NCI-H1436 (cell line): ENCODE results near the gene KRT36.

ENCODE experiments used
- DNase-seq: peaks from one replicate; lab custom pipeline; 2025; lab: John Stamatoyannopoulos, UW

KRT36 gene

DNA sequence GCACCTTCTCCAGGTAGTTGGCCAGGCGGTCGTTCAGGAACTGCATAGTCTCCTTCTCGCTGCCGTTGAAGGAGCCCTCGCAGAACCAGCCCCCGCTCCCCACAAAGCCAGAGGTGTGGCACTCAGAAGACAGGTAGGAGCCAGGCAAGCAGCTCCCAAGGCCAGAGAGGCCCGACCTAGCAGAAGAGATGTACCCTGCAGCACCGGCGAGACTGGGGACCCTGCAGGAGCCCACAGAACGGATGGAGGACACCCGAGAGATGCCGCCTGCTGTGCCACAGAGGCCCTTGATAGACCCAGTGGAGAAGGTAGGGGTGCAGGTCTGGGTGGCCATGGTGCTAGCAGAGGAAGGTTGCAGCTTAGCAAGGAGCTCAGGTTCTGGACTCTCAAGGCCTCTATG lies at the start of gene KRT36:
TSS of gene KRT36 (minus strand) at position 380 of the 400 bp plus-strand sequence. CDS start at position 334, 46 bp downstream.
- no peak for DNase-seq

DNA sequence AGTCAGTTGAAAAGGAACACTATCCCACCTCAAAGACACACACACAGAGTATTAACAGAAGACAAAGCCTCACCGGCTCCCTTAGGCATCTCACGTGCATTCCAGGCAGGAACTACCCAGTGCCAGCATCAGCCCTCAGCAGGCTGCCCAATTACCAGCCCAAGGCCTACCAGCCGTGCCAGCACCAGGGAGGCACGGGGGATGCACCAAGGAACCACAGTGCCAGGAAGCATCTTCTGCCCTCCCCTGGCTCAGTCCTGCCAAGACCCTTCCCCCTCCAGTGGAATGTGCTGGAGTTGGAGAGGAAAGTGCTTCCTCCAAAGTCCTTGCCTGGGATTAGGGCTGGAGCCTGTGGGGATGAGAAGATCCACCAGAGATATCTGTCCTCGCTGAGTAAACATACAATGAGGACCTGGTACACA lies 49.4 kb upstream of the KRT36 start:
- no peak for DNase-seq

DNA sequence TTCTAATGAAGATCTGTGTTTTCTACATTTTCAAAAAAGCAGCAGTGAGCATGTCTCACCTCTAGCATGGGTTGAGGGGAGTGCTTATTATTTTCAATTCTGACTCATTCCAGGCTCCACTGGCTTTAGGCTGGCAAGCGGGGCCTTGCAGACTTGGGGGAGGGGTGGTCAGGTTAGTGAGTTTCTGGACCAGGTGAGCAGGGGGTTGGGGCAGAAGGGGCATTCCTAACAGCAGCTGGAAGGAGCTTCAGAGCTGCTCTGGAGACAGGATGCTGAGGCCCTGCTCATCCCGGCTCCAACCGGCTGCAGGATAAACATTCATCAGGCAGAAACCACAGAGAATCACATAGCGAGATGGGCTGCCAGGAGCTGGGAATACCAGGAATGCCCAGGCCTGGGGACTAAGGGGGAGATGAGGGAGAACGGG lies 48.9 kb upstream of the KRT36 start:
- DNase-seq = no peak

GRCh38 chr17:41537990-41538389 lies 48.3 kb upstream of the KRT36 start:
- DNase-seq = no peak

GRCh38 chr17:41537614-41537954 lies 47.9 kb upstream of the KRT36 start:
- no peak for DNase-seq

- no peak for DNase-seq
Observed at GRCh38 chr17:41536741-41537613, 47.3 kb upstream of the KRT36 start.

DNA sequence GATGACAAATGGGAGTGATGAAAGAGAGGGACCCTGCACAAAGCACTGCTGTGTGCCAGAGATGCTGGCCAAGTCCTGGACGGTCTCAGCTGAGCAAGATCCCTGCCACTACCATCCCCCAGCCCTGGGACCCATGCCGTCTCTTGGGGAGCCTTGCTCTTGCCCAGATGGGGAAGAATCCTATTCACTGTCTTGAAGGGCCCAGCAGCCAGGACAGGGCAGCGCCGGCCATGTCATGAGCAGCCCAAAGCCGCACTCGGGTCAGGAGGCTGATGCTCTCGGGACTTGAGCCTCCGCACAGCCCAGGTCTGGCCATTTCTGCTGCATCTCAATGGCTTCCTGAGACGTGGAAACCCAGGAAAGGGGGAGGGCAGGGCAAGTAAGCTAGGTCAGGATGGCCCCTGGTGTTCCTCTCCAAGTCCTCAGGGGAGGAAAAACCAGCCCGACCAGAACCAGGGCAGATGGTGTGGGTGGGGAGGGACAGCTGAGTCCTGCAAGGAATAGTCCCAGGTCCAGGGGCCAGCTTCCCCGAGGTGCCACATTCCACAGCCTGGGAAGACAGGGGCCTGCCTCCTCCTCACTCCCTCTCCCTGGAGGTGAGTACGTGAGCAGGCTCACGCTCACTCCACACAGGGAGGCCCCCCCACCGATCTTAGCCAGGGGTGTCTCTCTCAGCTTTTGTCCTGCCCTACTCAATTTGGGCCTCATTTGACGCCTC lies 46.2 kb upstream of the KRT36 start:
- no peak for DNase-seq

GRCh38 chr17:41534899-41535546 lies 45.3 kb upstream of the KRT36 start:
- no peak for DNase-seq

GRCh38 chr17:41533613-41534012 lies 43.9 kb upstream of the KRT36 start:
- DNase-seq = no peak

DNA sequence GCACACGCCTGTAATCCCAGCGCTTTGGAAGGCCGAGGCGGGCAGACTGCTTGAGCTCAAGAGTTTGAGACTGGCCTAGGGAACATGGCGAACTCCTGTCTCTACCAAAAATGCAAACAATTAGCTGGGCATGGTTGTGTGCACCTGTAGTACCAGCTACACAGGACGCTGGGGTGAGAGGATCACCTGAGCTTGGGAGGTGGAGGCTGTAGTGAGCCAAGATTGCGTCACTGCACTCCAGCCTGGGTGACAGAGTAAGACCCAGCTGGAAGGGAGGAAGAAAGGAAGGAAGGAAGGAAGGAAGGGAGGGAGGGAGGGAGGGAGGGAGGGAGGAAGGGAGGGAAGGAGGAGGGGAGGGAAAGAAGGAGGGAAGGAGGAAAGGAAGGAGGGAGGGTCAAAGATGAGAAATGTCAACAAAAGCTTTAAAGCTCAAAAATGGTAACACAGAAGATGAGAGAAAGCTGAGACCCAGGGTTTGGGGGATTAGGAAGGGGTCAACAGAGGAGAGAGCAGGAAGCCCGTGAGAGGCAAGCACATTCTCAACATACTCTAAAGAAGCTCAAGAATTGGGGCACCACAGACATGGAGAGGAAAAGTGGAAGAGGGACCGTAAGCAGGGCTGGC lies 43.3 kb upstream of the KRT36 start:
- no peak for DNase-seq

- no peak for DNase-seq
Observed at GRCh38 chr17:41531993-41532392, 42.3 kb upstream of the KRT36 start.

DNA sequence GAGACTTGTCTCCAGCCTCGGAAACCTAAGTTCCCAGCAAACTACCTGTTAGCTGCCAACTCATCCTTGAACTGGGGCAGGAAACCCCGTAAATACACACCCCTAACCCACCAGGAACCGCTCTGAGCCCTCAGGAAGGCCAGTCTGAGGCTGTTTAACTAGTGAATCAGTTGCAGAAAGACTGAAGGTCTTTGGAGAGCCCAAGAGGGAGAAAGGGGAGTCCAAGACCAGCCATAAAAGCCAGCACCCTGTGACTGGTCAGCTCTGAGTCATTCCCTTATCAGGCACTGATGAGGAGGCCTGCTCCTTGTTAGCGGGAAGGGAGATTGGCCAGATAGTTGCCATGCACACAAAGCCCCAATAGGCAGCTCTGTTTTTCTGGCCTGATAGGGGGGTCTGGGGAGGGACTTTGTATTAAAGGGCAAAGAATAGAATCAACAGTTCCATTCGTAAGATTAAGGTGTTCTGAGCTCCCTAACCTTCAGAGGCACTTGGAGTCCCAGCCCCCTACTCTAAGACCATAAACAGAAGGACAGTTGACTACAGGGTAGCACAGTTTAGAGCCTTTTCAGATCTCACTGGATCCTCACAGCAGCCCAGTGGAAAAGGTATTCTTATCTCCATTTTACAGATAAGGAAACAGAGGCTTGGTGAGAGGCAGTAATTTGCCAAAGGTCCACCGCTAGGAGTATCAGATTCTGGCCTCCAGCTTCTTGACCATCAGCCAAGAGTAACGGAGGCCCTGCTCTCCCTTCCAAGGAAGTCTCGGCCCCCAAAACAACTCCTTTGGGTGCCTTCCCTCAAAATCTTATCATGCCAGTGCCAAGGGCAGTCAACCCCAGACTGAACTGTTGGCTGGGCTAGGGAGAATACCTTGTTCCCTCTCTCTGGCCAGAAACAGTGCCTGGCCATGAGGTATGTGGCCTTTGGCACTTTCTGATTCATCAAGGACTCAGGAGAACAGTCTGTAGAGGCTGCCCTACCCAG lies 40.6 kb upstream of the KRT36 start:
- no peak for DNase-seq

DNA sequence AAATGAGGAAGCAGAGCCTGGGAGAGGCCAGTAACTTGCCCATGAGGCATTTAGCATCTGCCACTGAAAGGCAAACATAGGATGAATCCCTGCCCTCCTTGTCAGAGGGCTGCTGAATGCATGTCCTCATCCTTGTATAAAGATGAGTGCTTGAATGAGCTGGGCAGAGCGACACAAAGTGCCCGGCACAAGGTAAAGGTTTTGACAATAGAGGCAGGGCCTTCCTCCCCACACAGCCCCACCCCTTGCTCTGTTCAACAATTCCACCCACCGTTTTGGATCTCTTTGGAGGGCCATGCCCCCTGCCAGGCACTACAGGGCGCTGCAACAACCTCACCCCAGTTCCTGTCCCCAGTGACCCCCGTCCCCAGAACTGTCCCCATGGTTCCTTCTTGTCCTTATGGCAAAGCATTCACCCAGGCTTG lies 39.8 kb upstream of the KRT36 start:
- DNase-seq = no peak

DNA sequence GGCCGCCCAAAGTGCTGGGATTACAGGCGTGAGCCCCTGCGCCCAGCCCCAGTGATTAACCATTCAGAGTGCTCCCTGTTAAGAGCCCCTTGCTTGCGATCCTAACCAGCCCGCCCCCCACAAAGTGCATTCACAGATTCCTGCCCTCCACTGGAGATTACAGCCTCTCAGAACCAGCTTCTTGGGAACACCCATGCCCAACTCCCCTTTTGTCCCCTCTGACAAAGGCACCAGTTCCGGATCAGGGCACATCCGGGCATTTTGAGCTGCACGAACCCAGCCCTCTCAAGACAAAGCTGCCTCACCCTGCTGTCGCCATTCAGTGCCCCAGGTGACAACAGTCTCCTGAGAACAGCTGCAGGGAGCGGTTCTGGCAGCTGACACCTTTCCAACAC lies 39.2 kb upstream of the KRT36 start:
- peak; percentile 42 for DNase-seq

DNA sequence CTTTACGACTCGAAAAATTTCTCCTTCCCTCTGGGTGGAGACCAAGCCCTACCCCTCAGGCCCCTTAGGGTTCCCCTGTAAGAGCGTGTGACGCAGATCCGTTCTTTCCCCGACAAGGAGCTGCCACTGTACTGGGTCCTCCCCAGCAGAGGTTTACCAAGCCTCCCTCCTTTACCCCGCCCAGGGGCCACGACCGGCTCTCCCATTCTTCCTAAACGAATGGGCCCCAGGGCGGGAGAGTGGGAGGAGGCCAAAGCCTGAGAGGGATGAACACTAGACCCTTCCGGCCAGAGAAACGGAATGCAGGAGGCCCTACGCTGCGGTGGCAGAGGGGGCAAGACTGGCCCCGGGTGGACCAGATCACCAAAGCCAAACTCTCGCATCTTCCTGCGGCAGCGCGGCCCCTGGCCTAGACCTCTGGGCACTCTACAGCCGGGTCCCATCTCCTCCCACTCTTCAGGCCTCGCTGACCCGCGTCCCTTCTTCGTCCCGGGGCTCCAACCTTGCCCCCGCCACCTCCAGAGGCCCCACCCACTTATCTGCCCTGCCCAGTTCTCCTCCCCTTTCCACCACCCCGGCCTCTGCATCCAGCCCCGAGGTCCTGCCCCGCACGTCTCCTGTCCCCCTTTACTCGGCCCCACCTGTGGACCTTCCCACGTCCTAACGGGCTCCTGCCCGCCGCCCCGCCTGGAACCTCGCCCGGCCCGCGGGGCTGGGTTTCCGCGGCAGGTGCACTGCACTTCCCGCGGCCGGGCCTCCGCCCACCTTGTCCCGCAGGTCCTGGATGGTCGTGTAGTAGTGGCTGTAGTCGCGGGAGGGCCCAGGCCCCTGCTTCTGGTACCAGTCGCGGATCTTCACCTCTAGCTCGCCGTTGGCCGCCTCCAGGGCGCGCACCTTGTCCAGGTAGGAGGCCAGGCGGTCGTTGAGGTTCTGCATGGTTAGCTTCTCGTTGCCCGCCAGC lies 37.6 kb upstream of the KRT36 start:
- DNase-seq = no peak

DNA sequence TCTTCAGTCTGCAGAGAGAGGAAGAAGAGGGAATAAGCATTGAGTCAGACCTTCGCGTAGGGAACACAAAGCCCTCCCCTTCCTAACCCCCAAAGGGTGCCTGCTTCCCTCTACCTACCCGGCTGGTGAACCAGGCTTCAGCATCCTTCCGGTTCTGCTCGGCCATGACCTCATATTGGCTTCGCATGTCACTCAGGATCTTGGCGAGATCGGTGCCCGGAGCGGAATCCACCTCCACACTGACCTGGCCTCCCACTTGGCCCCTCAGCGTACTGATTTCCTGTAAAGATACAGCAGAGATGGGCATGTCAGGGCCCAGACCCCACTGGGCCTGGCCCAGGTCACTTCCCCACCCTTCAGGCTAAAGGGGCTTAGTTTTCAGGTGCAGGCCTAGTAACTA lies 34.6 kb upstream of the KRT36 start:
- no peak for DNase-seq

GRCh38 chr17:41523787-41524186 lies 34.1 kb upstream of the KRT36 start:
- DNase-seq = no peak

GRCh38 chr17:41523225-41523593 lies 33.5 kb upstream of the KRT36 start:
- DNase-seq = no peak

- no peak for DNase-seq
Observed at GRCh38 chr17:41522301-41523224, 32.9 kb upstream of the KRT36 start.
